MM.1S (cell line): ENCODE data around the gene PET100.

Experiments used
- EZH2 ChIP-seq: fragments of 300-600 bp; sonication (generic); optimal IDR thresholded peaks from 2 replicates; pipeline ENCODE3; 2017; ENCODE audit warnings: low read depth, mild to moderate bottlenecking, antibody characterized with exemption, low read length, mixed read lengths
- TF ChIP-seq, protein P1 (sequence below): fragments of 300-600 bp; sonication (generic); IDR thresholded peaks from 2 replicates; pipeline ENCODE4 v1.5.1; 2016; ENCODE audit warnings: antibody characterized with exemption, low read length, mixed read lengths

- TF ChIP-seq, protein P1, sequence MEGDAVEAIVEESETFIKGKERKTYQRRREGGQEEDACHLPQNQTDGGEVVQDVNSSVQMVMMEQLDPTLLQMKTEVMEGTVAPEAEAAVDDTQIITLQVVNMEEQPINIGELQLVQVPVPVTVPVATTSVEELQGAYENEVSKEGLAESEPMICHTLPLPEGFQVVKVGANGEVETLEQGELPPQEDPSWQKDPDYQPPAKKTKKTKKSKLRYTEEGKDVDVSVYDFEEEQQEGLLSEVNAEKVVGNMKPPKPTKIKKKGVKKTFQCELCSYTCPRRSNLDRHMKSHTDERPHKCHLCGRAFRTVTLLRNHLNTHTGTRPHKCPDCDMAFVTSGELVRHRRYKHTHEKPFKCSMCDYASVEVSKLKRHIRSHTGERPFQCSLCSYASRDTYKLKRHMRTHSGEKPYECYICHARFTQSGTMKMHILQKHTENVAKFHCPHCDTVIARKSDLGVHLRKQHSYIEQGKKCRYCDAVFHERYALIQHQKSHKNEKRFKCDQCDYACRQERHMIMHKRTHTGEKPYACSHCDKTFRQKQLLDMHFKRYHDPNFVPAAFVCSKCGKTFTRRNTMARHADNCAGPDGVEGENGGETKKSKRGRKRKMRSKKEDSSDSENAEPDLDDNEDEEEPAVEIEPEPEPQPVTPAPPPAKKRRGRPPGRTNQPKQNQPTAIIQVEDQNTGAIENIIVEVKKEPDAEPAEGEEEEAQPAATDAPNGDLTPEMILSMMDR = no peak
- TF ChIP-seq EZH2 = no peak
Measured at GRCh38 chr19:7655581-7655980, 26.0 kb downstream of the PET100 start.
